SHP77 treated with DMSO at 0.1 percent for 48 hours (cell line): ENCODE data around the gene VAV2.

ENCODE experiments used
- DNase-seq: peaks from one replicate; lab custom pipeline; 2025; lab: John Stamatoyannopoulos, UW

The VAV2 gene

GRCh38 chr9:133795049-133795448, 197.1 kb downstream of the VAV2 start:
- DNase-seq: no peak

- DNase-seq: no peak
Measured at GRCh38 chr9:133794016-133794760, 197.9 kb downstream of the VAV2 start.

- DNase-seq: no peak
Measured at GRCh38 chr9:133793471-133793870, 198.7 kb downstream of the VAV2 start.

DNA sequence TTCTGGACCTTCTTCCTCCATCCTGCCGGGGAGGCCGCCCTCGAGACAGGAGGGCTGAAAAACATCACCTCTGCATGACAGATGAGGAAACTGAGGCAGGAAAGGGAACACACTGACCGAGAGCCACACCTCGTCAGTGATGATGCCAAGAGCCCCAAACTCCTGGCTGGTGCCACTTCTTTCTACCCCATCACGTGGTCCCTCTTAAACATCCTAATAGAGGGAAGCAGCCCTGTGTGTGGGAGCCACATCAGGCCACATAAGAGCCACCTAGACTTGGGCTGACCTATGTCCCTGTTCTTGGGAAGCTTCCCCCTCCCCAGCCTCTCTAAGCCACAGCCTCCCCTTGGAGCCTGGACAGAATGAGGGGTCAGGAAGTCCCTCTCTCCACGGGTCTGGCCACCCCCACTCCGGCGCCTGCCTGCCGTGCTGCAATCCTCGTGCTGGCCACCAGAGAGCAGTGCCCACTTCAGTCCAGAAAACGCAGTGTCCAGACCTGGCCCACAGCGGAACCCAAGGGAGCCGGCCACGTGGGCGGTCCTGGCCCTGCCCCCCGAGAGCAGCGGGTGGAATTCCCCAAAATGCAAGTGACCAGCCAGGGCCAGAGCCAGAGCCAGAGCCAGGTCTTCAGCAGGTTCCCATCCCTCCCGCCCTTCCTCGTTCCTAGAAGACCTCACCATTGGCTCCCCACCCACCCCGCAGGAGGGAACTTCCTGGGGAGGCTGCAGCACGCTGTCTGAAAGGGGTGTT, 199.2 kb downstream of the VAV2 start:
- no peak for DNase-seq

DNA sequence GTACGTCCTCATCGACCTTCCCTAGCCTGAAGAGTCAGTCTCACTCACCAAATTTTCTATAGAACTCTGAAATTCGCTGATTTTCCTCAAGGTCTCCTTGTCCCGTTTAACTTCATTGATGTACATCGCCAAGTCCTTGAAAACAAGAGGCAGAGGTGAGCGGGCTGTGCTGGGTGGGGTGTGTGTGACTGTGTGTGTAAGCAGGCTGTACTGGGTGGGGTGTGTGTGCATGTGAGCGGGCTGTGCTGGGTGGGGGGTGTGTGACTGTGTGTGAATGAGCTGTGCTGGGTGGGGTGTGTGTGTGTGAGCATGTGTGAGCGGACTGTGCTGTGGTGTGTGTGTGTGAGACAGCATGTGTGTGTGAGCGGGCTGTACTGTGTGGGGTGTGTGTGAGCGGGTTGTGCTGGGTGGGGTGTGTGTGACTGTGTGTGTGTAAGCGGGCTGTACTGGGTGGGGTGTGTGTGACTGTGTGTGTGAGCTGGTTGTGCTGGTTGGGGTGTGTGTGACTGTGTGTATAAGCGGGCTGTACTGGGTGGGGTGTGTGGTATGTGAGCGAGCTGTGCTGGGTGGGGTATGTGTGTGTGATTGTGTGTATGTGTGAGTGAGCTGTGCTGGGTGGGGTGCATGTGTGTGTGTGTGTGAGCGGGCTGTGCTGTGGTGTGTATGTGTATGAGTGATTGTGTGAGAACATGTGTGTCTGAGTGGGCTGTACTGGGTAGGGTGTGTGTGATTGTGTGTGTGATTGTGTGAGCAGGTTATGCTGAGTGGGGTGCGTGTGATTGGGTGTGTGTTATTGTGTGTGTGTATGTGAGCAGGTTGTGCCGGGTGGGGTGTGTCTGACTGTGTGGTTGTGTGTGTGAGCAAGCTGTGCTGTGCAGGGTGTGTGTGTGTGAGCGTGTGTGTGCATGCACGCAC, 200.1 kb downstream of the VAV2 start:
- DNase-seq: no peak

GRCh38 chr9:133791069-133791468, 201.1 kb downstream of the VAV2 start:
- DNase-seq: no peak

GRCh38 chr9:133789778-133790177, 202.3 kb downstream of the VAV2 start:
- DNase-seq: no peak

DNA sequence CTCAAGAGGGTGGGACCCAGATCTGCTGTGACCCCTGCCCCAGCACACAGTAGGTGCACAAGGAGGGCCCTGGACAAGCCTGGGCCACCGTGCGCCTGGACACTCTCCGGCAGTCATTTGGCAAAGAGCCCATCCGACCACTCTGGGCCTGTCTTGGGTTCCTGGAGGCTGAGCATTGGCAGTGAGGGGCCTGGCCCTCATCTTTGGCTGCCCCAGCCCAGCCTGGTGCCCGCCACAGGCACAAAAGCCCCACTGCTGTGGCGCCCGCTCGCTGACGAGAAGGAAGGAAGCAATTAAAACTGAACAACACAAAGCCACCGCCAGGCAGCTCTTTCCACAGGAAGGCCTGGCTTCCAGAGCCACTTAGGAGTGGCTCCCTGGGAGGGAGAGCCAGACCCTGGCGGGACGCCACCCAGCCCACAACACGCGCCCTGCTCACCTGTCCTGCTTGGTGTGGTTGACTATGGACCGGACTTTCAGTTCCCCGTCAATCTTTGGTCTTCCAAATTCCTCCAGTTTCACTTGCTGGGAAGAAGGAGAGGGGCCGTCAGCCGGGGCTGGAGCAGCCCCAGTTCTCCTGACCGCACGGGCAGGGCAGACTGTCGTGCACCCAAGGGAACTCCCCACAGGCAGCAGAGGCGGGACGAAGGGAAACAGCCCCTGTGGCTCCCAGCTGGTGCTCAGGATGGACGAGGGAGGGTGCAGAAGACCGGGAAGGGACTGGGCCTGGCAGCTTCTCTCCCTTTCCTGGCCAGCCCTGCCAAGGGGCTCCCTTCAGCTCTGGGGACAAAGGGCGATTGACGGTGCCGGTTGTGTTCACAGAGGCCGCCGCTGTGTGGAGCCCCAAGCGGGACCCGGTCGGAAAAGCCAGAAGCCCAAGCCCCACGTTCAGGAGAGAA, 203.1 kb downstream of the VAV2 start:
- DNase-seq: no peak

DNA sequence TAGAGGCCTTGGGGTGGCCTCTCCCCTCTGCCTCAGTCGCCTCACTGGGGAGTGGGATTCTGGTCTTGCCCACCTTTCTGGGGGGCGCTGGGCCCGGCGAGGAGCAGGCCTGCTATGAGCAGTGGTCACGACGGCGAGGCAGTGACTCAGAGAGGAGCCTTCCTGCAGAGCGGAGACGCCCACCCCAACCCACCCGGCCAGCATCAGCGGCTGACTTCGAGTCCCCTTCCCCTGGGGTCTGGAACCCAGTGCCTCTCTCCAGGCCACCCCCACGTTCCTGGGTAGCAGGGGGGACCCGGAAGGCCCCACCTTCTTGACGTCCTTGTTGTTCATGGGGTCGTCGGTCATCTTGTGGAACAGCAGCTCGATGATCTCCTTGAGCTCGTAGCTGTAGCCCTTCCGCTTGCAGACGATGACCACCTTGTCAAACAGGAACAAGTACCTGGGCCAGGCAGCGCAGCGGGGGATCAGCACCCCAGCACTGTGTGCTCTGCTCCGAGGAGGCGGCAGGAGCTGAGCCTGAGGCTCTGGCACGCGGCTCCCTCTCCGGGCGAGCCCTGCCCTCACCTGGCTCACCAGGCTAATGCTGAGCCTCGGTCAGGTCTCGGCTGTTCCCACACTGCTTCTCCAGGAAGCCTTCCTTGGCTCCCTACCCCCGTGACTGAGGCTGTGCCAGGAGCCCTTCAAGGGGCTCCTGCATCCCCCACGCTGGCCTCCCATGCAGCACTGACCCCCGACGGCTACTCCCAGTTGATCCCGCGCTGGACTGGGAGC, 203.9 kb downstream of the VAV2 start:
- no peak for DNase-seq

DNA sequence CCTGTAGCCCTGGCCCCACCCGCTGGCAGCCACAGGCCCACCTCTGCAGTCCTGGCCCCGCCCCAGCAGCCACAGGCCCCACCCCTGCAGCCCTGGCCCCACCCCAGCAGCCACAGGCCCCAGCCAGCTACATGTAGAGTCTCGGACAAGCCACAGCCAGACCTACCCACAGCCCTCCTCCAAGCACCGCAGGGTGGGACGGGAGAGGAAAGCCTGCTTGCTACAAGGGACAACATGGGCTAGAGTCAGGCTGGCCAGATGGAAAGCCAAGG, 204.4 kb downstream of the VAV2 start:
- no peak for DNase-seq

DNA sequence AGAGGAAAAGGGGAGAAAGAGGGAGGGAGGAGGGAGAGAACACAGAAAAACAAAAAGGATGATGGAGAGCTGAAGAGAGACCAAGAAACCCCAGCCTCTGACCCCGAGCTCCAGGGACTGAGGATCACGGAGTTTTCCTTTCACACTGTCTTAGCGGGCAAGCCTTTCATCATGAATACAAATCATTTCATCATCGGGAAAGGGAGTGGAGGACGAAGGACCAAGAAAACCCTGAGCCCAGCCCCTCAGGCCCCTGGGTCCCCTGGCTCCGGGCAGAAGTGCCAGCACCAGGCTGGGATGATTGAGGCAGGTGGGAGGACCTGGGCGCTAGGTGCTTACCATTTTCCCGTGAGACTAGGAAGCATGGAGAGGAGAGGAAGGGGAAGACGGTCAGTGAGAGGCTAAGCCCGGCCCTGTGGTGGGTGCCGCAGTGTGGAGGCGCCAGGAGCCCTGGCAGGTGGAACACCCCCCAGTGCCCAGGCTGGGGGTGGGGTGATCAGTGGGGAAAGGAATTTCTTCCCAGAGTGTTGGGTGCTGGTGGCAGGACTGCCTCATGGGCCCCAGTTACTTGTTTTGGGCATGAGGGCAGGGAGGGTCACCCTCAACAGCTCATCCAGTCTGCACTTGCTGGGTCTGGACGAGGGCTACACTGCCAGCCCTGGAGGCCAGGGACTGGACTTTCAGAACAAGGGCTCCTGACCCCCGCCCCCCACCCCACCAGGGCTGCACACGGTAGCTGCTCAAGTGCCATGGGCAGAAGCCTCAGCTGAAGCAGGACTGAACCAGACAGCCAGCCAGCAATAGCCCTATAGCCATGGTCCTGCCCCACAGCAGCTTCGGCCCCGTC, 205.0 kb downstream of the VAV2 start:
- DNase-seq: no peak

DNA sequence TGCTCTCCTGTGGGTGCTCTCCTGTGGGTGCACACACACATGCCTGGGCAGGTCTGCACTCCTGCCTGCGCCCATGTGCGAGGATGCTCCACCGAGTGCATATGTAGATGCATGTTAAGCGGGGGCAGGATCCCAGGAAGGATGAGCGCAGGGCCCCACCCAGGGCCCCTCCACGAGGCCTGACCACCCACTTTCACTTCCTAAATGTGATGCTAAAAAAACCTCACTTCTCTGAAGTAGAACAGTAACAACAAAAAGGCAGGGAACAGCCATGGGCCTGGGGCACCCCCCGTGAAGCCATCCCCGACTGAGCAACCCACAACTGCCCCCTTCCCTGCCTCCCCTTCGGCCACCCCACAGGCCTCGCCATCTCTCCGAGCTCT, 205.8 kb downstream of the VAV2 start:
- DNase-seq: no peak

- DNase-seq: no peak
Measured at GRCh38 chr9:133785753-133786370, 206.3 kb downstream of the VAV2 start.

GRCh38 chr9:133784731-133785561, 207.2 kb downstream of the VAV2 start:
- no peak for DNase-seq

DNA sequence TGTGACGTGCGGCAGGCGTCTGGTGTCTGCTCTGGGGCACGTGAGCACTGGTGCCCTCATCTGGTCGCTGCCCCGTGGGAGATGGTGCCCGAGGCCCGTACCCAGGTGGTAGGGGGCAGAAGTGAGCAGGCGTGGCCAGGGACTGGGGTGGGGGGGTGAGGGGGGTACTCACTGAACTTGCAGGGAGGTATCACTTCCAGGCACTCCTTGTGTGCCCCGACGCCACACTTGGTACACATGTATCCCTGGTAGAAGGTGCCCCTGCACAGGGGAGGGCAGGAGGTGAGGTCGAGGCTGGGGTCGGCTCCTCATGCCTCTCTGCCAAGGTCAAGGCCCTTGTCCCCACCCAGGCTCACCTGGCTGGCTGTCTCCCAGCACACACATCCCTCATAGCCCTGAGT, 208.8 kb downstream of the VAV2 start:
- no peak for DNase-seq

- no peak for DNase-seq
Measured at GRCh38 chr9:133782157-133783130, 209.7 kb downstream of the VAV2 start.

GRCh38 chr9:133781828-133782135, 210.3 kb downstream of the VAV2 start:
- no peak for DNase-seq
